ENCODE data around the gene NAP1L1.
"Not testable (repeated sequence)": the region's sequence is repeated elsewhere in the genome, so short reads cannot be mapped to it uniquely, and the experiment has no call there.

Gene NAP1L1

DNA sequence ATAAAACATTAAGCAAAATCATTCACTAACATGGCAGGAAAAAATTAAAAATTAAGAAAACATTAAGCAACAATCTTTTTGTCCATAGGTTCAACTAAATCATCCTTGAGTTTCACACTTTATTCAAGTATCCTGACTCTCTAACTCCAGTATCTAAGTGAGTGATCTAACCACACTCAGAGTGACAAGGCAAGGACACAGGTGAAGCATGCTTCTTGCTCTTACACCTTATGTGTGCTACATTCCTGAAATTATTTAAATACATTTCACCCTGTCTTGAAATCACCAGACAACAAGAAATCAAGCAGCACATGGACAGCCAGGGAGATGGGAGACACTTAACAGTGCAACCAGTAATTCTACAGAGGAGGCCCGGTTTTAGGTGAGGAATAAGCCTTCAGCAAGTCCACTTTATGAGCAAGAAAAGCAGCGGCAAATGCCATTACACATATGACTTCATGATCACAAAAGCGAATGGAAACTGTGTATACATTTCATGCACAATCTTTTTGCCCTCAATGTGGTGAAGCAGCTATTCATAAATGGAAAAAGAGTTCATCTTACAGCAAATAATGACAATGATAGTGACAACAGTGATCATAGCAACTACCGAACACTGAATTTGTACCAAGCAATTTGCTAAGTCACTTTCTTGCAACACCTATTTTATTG lies 90.3 kb downstream of the NAP1L1 start:
- no peak for DNase-seq (ENCODE audit: low read depth in 1 of 2, low spot score in 1 of 2)
- H3K27ac ChIP-seq (replicated peaks) = no peak overlapping the region

DNA sequence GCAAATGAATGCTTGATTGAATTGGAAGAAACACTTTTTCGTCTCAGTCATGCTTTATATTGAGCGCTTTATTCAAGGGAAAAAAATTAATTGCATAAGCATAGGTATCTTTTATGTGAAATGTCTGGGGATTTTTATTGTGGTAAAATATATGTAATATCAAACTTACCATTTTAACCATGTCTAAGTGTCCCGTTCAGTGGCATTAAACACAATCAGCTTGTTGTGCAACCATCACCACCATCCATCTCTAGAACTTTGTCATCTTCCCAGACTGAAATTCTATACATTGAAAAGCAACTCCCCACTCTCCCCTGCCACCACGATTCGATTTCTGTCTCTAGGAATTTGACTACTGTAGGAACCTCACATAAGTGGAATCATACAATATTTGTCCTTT lies 92.7 kb downstream of the NAP1L1 start:
- TF ChIP-seq, protein P1, sequence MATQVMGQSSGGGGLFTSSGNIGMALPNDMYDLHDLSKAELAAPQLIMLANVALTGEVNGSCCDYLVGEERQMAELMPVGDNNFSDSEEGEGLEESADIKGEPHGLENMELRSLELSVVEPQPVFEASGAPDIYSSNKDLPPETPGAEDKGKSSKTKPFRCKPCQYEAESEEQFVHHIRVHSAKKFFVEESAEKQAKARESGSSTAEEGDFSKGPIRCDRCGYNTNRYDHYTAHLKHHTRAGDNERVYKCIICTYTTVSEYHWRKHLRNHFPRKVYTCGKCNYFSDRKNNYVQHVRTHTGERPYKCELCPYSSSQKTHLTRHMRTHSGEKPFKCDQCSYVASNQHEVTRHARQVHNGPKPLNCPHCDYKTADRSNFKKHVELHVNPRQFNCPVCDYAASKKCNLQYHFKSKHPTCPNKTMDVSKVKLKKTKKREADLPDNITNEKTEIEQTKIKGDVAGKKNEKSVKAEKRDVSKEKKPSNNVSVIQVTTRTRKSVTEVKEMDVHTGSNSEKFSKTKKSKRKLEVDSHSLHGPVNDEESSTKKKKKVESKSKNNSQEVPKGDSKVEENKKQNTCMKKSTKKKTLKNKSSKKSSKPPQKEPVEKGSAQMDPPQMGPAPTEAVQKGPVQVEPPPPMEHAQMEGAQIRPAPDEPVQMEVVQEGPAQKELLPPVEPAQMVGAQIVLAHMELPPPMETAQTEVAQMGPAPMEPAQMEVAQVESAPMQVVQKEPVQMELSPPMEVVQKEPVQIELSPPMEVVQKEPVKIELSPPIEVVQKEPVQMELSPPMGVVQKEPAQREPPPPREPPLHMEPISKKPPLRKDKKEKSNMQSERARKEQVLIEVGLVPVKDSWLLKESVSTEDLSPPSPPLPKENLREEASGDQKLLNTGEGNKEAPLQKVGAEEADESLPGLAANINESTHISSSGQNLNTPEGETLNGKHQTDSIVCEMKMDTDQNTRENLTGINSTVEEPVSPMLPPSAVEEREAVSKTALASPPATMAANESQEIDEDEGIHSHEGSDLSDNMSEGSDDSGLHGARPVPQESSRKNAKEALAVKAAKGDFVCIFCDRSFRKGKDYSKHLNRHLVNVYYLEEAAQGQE (IDR thresholded peaks at IDR 0.05; ENCODE audit: insufficient replicate concordance, low read depth) = no peak
- TF ChIP-seq, protein P2, sequence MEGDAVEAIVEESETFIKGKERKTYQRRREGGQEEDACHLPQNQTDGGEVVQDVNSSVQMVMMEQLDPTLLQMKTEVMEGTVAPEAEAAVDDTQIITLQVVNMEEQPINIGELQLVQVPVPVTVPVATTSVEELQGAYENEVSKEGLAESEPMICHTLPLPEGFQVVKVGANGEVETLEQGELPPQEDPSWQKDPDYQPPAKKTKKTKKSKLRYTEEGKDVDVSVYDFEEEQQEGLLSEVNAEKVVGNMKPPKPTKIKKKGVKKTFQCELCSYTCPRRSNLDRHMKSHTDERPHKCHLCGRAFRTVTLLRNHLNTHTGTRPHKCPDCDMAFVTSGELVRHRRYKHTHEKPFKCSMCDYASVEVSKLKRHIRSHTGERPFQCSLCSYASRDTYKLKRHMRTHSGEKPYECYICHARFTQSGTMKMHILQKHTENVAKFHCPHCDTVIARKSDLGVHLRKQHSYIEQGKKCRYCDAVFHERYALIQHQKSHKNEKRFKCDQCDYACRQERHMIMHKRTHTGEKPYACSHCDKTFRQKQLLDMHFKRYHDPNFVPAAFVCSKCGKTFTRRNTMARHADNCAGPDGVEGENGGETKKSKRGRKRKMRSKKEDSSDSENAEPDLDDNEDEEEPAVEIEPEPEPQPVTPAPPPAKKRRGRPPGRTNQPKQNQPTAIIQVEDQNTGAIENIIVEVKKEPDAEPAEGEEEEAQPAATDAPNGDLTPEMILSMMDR (IDR thresholded peaks at IDR 0.05; ENCODE audit: insufficient read depth, low read length) = no peak
- TF ChIP-seq SPI1 (IDR thresholded peaks at IDR 0.05; ENCODE audit: borderline replicate concordance, low read depth) = no peak
- TF ChIP-seq POLR2AphosphoS5 (IDR thresholded peaks at IDR 0.05; ENCODE audit: low read depth) = no peak
- no peak for TF ChIP-seq GABPA (IDR thresholded peaks at IDR 0.05; ENCODE audit: low read depth)
- Histone ChIP-seq H3K4me3 (replicated peaks; ENCODE audit: insufficient read depth, low read length) (no peak overlapping the region), H3K27me3 (ENCODE audit: insufficient read depth, poor library complexity, severe bottlenecking) (no peaks in the 10 kb centered on the region), H3K27ac (replicated peaks) (no peak overlapping the region)
- no peak for DNase-seq (ENCODE audit: low read depth in 1 of 2, low spot score in 1 of 2)

More for the DNA sequence above, 90.3 kb downstream of the NAP1L1 start:
- Histone ChIP-seq H3K27me3 (ENCODE audit: insufficient read depth, poor library complexity, severe bottlenecking) (no peaks in the 10 kb centered on the region), H3K4me3 (replicated peaks; ENCODE audit: insufficient read depth, low read length) (no peak overlapping the region)
- TF ChIP-seq SPI1 (IDR thresholded peaks at IDR 0.05; ENCODE audit: borderline replicate concordance, low read depth) = no peak
- no peak for TF ChIP-seq POLR2AphosphoS5 (IDR thresholded peaks at IDR 0.05; ENCODE audit: low read depth)
- TF ChIP-seq, protein P2 (IDR thresholded peaks at IDR 0.05; ENCODE audit: insufficient read depth, low read length) = no peak
- TF ChIP-seq, protein P1 (IDR thresholded peaks at IDR 0.05; ENCODE audit: insufficient replicate concordance, low read depth) = no peak
- TF ChIP-seq GABPA (IDR thresholded peaks at IDR 0.05; ENCODE audit: low read depth) = no peak

DNA sequence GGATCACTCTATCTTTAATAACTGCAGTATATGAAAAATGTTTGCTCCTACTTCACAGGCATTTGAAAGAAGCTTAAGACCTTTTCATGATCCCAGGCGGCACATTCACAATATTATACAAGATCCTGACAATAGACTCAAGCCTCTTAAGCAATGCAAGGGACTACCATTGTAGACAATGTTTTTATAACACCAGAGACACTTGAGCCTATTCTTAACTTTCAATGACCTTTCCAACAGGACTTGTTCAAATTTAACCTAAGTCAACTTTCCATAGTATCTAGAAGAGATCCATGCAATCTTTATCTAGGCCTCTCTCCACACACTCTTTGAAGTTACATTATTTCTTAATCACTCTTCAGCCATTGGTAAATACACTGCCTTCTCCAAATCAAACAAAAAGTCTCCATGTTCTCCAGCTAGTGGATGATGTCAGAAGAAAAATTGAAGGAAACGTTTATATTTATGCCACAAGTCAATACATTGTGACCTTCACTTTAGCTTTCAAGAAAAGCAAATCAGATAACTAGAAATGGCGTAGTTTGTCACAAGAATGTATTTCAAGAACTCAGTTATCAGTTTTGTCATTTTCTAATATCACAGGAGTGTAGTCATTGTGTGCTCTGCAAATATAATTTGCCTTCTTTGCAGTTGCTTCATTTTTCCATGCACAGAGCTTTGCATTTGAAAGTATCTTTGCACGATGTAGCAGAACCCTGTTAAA lies 94.1 kb downstream of the NAP1L1 start:
- Histone ChIP-seq H3K4me3 (replicated peaks; ENCODE audit: insufficient read depth, low read length) (no peak overlapping the region), H3K27me3 (ENCODE audit: insufficient read depth, poor library complexity, severe bottlenecking) (no peaks in the 10 kb centered on the region), H3K27ac (replicated peaks) (no peak overlapping the region)
- TF ChIP-seq SPI1 (IDR thresholded peaks at IDR 0.05; ENCODE audit: borderline replicate concordance, low read depth) (no peak), GABPA (IDR thresholded peaks at IDR 0.05; ENCODE audit: low read depth) (no peak), POLR2AphosphoS5 (IDR thresholded peaks at IDR 0.05; ENCODE audit: low read depth) (no peak)
- TF ChIP-seq, protein P2 (IDR thresholded peaks at IDR 0.05; ENCODE audit: insufficient read depth, low read length) = no peak
- TF ChIP-seq, protein P1 (IDR thresholded peaks at IDR 0.05; ENCODE audit: insufficient replicate concordance, low read depth) = no peak
- DNase-seq (ENCODE audit: low read depth in 1 of 2, low spot score in 1 of 2) = no peak

DNA sequence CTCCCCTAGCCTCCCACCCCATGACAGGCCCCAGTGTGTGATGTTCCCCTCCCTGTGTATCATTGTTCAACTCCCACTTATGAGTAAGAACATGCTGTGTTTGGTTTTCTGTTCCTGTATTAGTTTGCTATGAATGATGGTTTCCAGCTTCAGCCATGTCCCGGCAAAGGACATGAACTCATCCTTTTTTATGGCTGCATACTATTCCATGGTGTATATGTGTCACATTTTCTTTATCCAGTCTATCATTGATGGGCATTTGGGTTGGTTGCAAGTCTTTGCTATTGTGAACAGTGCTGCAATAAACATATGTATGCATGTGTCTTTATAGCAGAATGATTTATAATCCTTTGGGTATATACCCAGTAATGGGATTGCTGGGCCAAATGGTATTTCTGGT lies 96.8 kb downstream of the NAP1L1 start:
- not testable (repeated sequence) for H3K4me3 ChIP-seq (replicated peaks; ENCODE audit: insufficient read depth, low read length); H3K27me3 ChIP-seq (ENCODE audit: insufficient read depth, poor library complexity, severe bottlenecking); DNase-seq (ENCODE audit: low read depth in 1 of 2, low spot score in 1 of 2); H3K27ac ChIP-seq (replicated peaks)
